ENCODE results near the gene BAZ2B.

- no peak for TF ChIP-seq CTCF (IDR thresholded peaks at IDR 0.05)
- TF ChIP-seq POLR2A (IDR thresholded peaks at IDR 0.05) = no peak
Measured at GRCh38 chr2:159513745-159514144, 102.6 kb downstream of the BAZ2B start.

Measured in thyroid gland (tissue), 4 donors.